SJCRH30 (cell line): Measurements from ENCODE around the gene SIL1. TPM values are rescaled to one million over a fixed set of nuclear protein-coding genes. Genes with fewer than 3 reads are reported as not detected.

Experiments used
- DNase-seq, 2 experiments: peaks; one replicate each; pipeline ENCODE4 v3.0.0-alpha.2; 2015 to 2020
- H3K27ac ChIP-seq: fragments of 250-450 bp; sonication (Bioruptor Pico); 2 replicates; pipeline ENCODE4 v1.5.1; 2020; ENCODE audit warnings: mild to moderate bottlenecking, moderate library complexity
- H3K27me3 ChIP-seq: fragments of 250-450 bp; sonication (Bioruptor Pico); 2 replicates; pipeline ENCODE4 v1.5.1; 2020; ENCODE audit warnings: mild to moderate bottlenecking, moderate library complexity
- H3K36me3 ChIP-seq: fragments of 250-450 bp; sonication (Bioruptor Pico); 2 replicates; pipeline ENCODE4 v1.5.1; 2020; ENCODE audit warnings: mild to moderate bottlenecking, moderate library complexity
- H3K4me1 ChIP-seq: fragments of 250-450 bp; sonication (Bioruptor Pico); 2 replicates; pipeline ENCODE4 v1.5.1; 2020; ENCODE audit warnings: mild to moderate bottlenecking, moderate library complexity
- H3K4me3 ChIP-seq: fragments of 250-450 bp; sonication (Bioruptor Pico); 2 replicates; pipeline ENCODE4 v1.5.1; 2020; ENCODE audit warnings: mild to moderate bottlenecking, moderate library complexity
- H3K9me3 ChIP-seq: fragments of 250-450 bp; sonication (Bioruptor Pico); replicated peaks from 2 replicates; pipeline ENCODE4 v1.5.1; 2020; ENCODE audit warnings: mild to moderate bottlenecking, moderate library complexity
- total RNA-seq: library from RNA; depleted of rRNA; stranded (reverse); fragments of >200 nt; shearing (Covaris generic); gene quantifications from 2 replicates; pipeline ENCODE4 v1.2.3, GENCODE V29; 2014

Gene SIL1
- total RNA-seq, 1 experiment from 2014 or later, result 7.1 TPM

DNA sequence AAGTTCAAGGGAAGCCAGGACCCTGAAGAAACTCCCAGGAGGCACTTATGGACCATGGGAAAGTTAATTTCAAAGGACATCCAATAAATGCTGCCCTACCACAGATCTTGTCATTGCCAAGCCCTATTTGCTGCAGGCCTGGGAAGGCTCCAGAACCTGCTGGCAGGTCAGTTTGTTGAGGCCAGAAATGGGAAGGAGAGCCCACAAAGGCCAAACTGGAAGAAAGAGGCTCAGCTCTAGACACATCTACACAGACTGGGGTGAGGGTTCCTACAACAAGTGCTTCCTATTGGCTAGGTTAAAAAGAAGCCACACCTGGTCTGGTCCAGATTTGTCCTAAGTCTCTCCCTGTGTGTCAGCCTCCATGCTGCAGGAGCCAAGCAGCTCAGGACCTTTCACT lies 94.4 kb downstream of the SIL1 start:
- H3K27me3 ChIP-seq, result no peaks in the 10 kb centered on the region
- no peak overlapping the region for H3K27ac ChIP-seq
- DNase-seq, result no peak
- no peaks in the 10 kb centered on the region for H3K4me1 ChIP-seq
- no peaks in the 10 kb centered on the region for H3K9me3 ChIP-seq
- H3K36me3 ChIP-seq, result no peaks in the 10 kb centered on the region
- H3K4me3 ChIP-seq, result no peak overlapping the region

DNA sequence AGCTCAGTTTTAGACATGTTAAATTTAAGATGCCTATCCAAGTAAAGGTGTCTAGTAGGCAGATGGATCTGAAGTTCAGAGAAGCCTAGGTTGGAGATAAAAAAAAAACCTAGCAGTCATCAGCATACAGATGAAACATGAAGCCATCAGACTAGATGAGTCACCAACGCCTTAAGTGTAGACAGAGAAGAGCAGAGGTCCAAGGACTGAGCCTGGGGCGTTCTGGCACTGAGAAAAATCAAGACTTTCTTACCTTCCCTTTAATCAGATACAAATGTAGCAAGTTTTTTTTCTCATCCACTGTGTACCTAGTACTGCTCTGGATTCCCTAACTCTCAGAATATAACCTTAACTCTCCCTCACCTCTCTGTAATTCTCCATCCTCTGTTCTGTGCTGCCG lies 97.3 kb downstream of the SIL1 start:
- no peak overlapping the region for H3K27ac ChIP-seq
- no peak for DNase-seq
- H3K4me3 ChIP-seq, result no peak overlapping the region
- H3K27me3 ChIP-seq, result no peaks in the 10 kb centered on the region
- no peaks in the 10 kb centered on the region for H3K36me3 ChIP-seq
- H3K4me1 ChIP-seq, result no peaks in the 10 kb centered on the region
- no peaks in the 10 kb centered on the region for H3K9me3 ChIP-seq

DNA sequence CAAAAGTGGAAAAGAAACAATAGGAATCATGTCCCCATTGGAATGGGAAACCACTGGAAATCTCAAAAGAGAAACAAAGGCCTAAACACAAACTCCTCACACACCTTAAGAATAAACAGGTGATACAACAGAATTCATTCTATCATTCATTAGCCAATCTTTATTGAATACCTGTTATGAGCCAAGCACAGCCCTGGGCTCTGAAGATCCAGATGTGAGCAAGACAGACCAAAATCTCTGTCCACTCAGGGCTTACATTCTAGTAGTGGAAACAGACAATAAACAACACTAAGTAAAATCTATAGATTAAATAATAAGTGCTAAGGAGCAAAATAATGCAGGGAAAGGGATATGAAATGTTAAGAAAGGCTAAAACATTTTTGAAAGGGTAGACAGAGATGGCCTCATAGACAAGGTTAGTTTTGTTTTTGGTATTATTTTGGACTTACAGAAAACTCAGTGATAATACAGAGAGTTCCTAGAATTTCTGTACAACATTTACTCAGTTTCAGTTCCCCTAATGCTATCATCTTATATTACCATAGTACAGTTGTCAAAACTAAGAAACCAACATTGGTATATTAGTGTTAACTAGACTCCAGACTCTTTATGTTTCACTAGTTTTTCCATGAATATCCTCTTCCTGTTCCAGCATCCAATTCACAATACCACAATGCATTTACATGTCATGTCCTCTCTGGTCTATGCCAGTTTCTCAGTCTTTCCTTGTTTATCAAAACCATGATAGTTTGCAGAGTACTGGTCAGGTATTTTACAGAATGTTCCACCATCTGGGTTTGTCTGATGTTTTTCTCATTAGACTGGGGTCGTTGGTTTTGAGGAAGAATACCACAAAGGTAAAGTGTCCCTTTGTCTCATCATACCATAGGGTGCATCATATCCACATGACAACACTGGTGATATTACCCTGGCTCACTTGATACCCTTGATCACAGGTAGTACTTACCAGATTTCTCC lies 103.7 kb downstream of the SIL1 start:
- Histone ChIP-seq H3K4me3 (no peak overlapping the region), H3K27me3 (no peaks in the 10 kb centered on the region), H3K9me3 (no peaks in the 10 kb centered on the region), H3K4me1 (no peaks in the 10 kb centered on the region), H3K27ac (no peak overlapping the region), H3K36me3 (no peaks in the 10 kb centered on the region)
- DNase-seq, result no peak

DNA sequence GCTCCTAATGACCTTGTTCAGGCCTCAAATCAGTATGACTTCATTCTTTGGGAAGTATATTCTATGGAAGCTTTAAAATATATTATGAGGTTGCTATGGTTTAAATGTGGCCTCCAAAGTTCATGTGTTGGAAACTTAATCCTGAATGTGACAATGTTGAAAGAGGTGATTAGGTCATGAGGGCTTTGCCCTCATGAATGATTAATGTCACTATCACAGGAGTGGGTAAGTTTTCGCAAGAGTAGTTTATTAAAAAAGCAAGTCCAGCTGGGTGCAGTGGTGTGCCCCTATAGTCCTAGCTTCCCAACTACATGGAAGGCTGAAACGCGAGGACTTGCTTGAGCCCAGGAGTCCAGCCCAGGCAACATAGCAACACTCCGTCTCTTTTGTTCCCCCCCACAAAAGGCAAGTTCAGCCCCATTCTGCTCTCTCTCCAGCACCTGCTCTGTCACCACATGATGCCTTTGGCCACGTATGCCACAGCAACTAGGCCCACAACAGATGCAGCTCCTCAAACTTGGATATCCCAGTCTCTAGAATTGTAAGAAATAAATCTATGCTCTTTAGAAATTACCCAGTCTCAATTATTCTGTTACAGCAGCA lies 105.3 kb downstream of the SIL1 start:
- no peaks in the 10 kb centered on the region for H3K36me3 ChIP-seq
- peak in 1 of 2 experiments; percentile 12 for DNase-seq
- H3K4me3 ChIP-seq, result no peak overlapping the region
- H3K4me1 ChIP-seq, result no peaks in the 10 kb centered on the region
- H3K27ac ChIP-seq, result no peak overlapping the region
- no peaks in the 10 kb centered on the region for H3K9me3 ChIP-seq
- no peaks in the 10 kb centered on the region for H3K27me3 ChIP-seq

DNA sequence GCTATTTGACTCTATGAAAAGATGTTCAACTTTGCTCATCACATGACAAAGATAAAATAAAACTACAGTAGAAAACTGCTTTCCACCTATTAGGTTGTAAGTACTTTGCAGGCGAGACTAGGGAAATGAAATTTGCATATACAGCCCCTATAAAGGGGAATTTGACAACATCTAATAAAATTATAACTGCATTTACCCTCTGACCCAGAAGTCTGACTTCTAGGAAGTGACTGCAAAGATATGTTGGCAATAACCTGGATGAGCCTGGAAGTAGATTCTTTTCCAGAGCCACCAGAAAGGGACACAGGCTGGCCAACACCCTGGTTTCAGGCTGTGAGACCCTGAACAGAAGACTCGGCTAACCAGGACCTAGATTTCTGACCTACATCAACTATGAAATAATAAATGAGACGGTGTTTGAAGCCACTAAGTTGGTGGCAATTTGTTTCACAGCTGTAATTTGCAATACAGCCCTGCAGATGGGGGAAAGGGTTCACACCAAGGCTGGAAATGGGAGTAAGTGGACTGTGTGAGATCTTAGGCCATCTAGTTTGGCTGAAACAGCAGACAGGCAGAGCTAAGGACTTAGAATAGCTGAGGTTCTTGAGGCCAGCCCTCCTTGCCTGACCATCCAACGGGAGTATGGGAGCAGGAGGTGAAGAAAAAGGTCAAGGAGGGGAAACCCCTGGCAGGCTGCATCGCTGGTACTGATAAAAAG lies 106.6 kb downstream of the SIL1 start:
- Histone ChIP-seq H3K4me3 (no peak overlapping the region), H3K27me3 (no peaks in the 10 kb centered on the region), H3K9me3 (no peaks in the 10 kb centered on the region), H3K36me3 (no peaks in the 10 kb centered on the region), H3K4me1 (no peaks in the 10 kb centered on the region), H3K27ac (no peak overlapping the region)
- DNase-seq, result no peak

DNA sequence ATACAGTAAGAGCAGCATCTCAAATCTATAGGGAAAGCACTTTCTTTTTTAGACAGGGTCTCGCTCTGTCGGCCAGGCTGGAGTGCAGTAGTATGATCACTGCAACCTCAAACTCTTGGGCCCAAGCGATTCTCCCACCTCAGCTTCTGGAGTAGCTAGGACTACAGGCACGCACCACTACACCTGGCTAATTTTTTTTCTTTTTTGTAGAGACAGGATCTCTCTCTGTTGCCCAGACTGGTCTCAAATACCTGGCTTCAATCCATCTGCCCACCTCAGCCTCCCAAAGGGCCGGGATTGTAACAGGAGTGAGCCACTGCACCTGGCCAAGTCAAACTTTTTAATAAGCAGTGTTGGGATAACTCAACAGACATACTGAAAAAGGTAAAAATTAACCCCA lies 107.6 kb downstream of the SIL1 start:
- DNase-seq, result no peak
- no peaks in the 10 kb centered on the region for H3K27me3 ChIP-seq
- no peak overlapping the region for H3K27ac ChIP-seq
- H3K4me3 ChIP-seq, result no peak overlapping the region
- no peaks in the 10 kb centered on the region for H3K4me1 ChIP-seq
- no peaks in the 10 kb centered on the region for H3K36me3 ChIP-seq
- H3K9me3 ChIP-seq, result no peaks in the 10 kb centered on the region

DNA sequence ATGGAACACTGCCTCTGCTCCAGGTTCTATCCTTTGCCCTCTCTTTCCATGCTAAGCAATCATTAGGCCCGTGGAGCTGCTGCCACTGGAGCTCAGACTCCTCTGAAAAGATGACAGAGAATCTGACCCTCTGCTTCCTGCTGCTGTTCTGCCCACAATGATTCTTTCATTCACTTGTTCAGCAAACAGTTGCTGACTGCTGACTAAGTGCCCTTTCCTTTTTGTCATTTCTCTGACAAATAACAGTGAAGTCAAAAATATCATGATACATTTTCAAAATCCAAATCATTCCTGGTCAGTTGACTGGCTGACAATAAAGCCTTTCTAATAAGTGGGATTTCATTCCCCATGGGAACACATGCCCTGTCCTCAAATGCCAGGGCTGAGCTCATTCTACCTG lies 110.1 kb downstream of the SIL1 start:
- Histone ChIP-seq H3K4me1 (no peaks in the 10 kb centered on the region), H3K27me3 (no peaks in the 10 kb centered on the region), H3K4me3 (no peak overlapping the region), H3K36me3 (no peaks in the 10 kb centered on the region), H3K9me3 (no peaks in the 10 kb centered on the region), H3K27ac (no peak overlapping the region)
- no peak for DNase-seq

DNA sequence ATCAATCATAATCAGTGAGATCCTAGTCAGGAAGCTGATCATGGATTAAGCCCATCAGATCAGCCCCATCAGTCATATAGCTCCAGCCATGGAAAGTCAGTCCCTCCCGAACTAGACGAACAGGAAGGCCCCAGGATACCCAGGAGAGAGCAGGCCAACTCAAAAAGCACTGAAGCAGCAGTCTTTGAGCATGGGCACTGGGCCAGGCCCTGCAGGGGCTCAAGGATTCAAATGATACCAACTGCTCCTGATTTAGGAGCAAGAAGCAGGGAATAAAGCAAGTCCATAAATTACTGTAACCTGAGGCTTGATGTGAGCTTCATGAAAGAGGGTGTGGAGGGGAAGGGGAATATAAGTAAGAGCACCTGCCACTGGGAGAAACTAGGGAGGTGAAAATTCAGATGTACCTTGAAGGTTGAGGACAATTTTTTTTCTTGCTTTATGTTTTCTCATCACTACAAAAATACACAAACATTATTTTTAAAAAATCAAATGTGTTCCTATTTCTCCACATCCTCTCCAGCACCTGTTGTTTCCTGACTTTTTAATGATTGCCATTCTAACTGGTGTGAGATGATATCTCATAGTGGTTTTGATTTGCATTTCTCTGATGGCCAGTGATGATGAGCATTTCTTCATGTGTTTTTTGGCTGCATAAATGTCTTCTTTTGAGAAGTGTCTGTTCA lies 115.2 kb downstream of the SIL1 start:
- no peaks in the 10 kb centered on the region for H3K36me3 ChIP-seq
- DNase-seq, result no peak

DNA sequence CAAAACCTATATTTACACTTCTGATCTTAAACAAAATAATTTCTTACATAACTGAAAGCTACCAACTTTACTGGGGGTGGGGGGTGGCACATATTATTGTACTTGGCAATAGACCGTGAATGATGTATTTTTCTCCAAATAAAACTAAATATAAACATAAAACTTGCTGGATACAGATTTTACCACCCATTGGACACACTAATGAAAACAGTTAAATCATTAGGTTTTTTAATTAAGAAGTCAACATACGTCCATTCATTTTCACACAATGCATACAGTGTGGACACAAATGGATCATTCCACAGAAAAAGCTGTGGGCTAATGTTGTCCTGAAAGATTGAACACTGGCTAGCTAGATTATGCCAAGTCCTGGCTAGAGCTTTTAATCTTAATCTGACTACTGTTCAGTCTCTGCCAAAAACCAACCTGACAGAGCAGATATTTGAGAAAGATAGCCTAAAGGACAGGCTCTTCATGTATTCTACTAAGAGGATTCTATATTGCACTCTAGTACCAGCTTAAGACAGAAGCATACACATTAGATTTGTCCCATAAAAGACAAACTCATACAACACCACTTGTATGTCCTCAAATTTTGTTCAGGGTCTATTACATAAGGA lies 118.1 kb downstream of the SIL1 start:
- Histone ChIP-seq H3K27ac (no peak overlapping the region), H3K36me3 (no peaks in the 10 kb centered on the region), H3K9me3 (no peaks in the 10 kb centered on the region), H3K4me1 (no peaks in the 10 kb centered on the region), H3K4me3 (no peak overlapping the region), H3K27me3 (no peaks in the 10 kb centered on the region)
- DNase-seq, result no peak

More for the DNA sequence above, 115.2 kb downstream of the SIL1 start:
- Histone ChIP-seq H3K27me3 (no peaks in the 10 kb centered on the region), H3K4me1 (no peaks in the 10 kb centered on the region), H3K4me3 (no peak overlapping the region), H3K9me3 (no peaks in the 10 kb centered on the region), H3K27ac (no peak overlapping the region)

DNA sequence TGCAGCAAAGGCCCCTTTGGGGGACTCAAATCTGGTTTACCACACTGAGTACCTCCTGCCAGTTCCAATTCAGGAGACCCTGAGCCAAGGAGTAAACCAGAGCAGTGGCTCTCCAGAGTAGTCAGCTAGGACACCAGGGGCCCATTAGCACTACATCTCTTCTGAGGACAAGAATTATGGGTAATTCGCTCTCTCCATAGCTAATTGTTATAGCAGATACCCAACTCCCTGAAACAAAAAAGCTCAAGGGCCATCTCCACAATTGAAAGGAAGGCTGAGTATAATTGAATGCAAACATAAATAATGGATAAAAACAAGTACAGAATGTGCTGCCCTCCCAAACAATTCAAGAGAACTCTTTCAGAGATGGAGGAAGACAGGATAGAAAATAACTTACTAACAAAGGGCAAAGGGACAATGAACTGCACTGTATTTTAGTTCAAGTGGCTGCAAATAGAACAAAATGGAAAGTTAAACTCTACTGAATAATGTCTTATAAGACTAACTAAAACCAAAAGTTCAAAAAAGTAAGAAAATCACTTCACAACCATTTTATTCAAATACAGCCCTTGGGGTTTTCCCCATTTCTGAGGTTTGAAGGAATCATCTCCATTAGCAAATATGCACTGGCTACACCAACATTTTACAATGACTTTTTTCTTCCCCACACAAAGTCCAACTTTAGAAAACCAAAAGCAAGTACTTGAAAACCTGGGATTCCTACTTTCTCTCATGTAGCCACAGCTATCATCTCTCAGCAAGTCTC lies 118.8 kb downstream of the SIL1 start:
- Histone ChIP-seq H3K27me3 (no peaks in the 10 kb centered on the region), H3K4me3 (no peak overlapping the region), H3K36me3 (no peaks in the 10 kb centered on the region), H3K27ac (no peak overlapping the region), H3K9me3 (no peaks in the 10 kb centered on the region), H3K4me1 (no peaks in the 10 kb centered on the region)
- DNase-seq, result no peak

DNA sequence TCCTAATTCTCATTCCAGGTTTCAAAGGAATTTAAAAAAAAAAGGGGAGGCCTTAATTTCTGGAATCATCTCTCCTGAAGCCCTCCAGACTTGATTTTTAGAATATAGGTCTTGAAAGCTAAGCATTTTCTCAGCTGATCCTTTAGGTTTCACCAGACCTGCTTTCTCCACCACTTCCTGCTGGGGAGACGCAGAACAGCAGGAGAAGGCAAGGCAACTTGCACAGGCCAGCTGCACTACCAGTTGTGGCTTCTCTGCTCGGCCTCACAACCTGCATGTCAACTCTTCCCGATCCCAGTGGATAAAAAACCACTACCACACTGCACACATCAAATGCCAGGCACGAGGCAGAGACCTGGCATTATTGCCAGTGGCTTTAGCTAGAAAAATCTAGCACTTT lies 119.8 kb downstream of the SIL1 start:
- H3K27me3 ChIP-seq, result no peaks in the 10 kb centered on the region
- no peak overlapping the region for H3K27ac ChIP-seq
- H3K4me3 ChIP-seq, result no peak overlapping the region
- no peaks in the 10 kb centered on the region for H3K4me1 ChIP-seq
- no peak for DNase-seq
- H3K36me3 ChIP-seq, result no peaks in the 10 kb centered on the region
- H3K9me3 ChIP-seq, result no peaks in the 10 kb centered on the region

DNA sequence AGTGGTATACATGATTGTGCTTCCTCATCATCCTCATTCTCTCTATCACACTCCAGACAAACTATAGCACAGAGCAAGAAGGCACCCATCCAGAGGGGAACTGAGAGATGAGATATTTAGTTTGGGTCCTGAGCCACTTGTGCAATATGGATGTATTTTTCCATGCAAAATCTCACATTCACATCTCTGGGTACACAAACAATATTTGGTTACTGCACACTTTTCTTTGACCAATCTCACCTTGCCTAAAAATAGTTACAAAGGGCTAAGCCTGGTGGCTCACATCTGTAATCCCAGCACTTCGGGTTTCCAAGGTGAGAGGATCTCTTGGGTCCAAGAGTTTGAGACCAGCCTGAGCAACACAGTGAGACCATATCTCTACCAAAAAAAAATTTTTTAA lies 120.3 kb downstream of the SIL1 start:
- no peaks in the 10 kb centered on the region for H3K36me3 ChIP-seq
- no peaks in the 10 kb centered on the region for H3K4me1 ChIP-seq
- H3K27me3 ChIP-seq, result no peaks in the 10 kb centered on the region
- H3K9me3 ChIP-seq, result no peaks in the 10 kb centered on the region
- no peak overlapping the region for H3K4me3 ChIP-seq
- no peak overlapping the region for H3K27ac ChIP-seq
- no peak for DNase-seq

DNA sequence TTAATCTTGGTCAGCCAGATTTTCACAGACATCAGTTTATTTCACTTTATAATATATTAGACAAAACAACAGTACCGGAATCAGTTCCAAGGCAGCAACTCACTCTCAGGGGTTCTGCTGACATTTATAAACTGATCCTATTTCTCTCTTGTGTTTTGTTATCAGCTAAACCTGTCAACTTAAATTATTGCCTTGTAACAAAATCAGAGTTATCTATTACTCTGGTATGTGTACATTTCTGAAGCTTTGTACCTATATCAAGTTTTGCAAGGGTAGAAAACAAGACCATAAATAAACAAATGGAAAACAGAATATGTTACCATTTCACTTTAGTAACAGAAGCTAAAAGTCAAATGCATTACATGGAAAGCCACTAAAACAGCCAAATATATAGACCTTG lies 122.1 kb downstream of the SIL1 start:
- H3K9me3 ChIP-seq, result no peaks in the 10 kb centered on the region

More for the DNA sequence above, 122.1 kb downstream of the SIL1 start:
- H3K36me3 ChIP-seq, result no peaks in the 10 kb centered on the region
- H3K4me3 ChIP-seq, result no peak overlapping the region
- no peak for DNase-seq
- H3K4me1 ChIP-seq, result no peaks in the 10 kb centered on the region
- no peak overlapping the region for H3K27ac ChIP-seq
- no peaks in the 10 kb centered on the region for H3K27me3 ChIP-seq
